ENCODE measurements around the gene PROSER1.
"Not testable (repeated sequence)": the region's sequence is repeated elsewhere in the genome, so short reads cannot be mapped to it uniquely, and the experiment has no call there.

PROSER1 gene

GRCh38 chr13:39023761-39024160 lies 14.1 kb downstream of the PROSER1 start:
- DNase-seq: no peak

- DNase-seq: no peak
Measured at GRCh38 chr13:39023316-39023715, 14.6 kb downstream of the PROSER1 start.

- DNase-seq: no peak
Measured at GRCh38 chr13:39020853-39021462, 16.9 kb downstream of the PROSER1 start.

GRCh38 chr13:39016787-39017186 lies 21.1 kb downstream of the PROSER1 start:
- no peak for DNase-seq

GRCh38 chr13:39016087-39016486 lies 21.8 kb downstream of the PROSER1 start:
- no peak for DNase-seq

GRCh38 chr13:39013462-39013861 lies 24.4 kb downstream of the PROSER1 start:
- no peak for DNase-seq

- DNase-seq: no peak
Measured at GRCh38 chr13:39012608-39013007, 25.3 kb downstream of the PROSER1 start.

GRCh38 chr13:39006371-39007111 lies 31.3 kb downstream of the PROSER1 start:
- DNase-seq: not testable (repeated sequence)

- DNase-seq: no peak
Measured at GRCh38 chr13:38998739-38999138, 39.1 kb downstream of the PROSER1 start.

- no peak for DNase-seq
Measured at GRCh38 chr13:38993381-38993780, 44.5 kb downstream of the PROSER1 start.

GRCh38 chr13:38990693-38991092 lies 47.2 kb downstream of the PROSER1 start, which contains the start of gene STOML3:
TSS of gene STOML3 (minus strand) at chr13:38990831. CDS start at chr13:38990721, 110 bp downstream.
- DNase-seq: no peak

- DNase-seq: no peak
Measured at GRCh38 chr13:38981096-38981495, 56.8 kb downstream of the PROSER1 start.

- no peak for DNase-seq
Measured at GRCh38 chr13:38980750-38981078, 57.2 kb downstream of the PROSER1 start.

GRCh38 chr13:38979891-38980749 lies 57.8 kb downstream of the PROSER1 start:
- DNase-seq: no peak

- no peak for DNase-seq
Measured at GRCh38 chr13:38970380-38971051, 67.4 kb downstream of the PROSER1 start.

GRCh38 chr13:38969187-38969586 lies 68.7 kb downstream of the PROSER1 start:
- no peak for DNase-seq

- DNase-seq: no peak
Measured at GRCh38 chr13:38967446-38967845, 70.4 kb downstream of the PROSER1 start.

GRCh38 chr13:38965281-38965680 lies 72.6 kb downstream of the PROSER1 start:
- no peak for DNase-seq

GRCh38 chr13:38960175-38960574 lies 77.7 kb downstream of the PROSER1 start:
- no peak for DNase-seq
